ENCODE measurements around the gene UGT1A7. TPM values are rescaled to one million over a fixed set of nuclear protein-coding genes. Genes with fewer than 3 reads are reported as not detected.

The UGT1A7 gene
- total RNA-seq, 2 experiments from 2014 or later: not detected

- H3K4me3 Mint-ChIP-seq: no peak overlapping the region
- DNase-seq: no peak
- no peaks in the 10 kb centered on the region for H3K9me3 Mint-ChIP-seq
- CTCF ChIA-PET: no interaction called here
- no peaks in the 10 kb centered on the region for H3K4me1 Mint-ChIP-seq
- no peak overlapping the region for H3K27ac Mint-ChIP-seq
- POLR2A ChIA-PET: no interaction called here
- H3K27me3 Mint-ChIP-seq: peaks cover 13% of the 10 kb centered on the region
- no peaks in the 10 kb centered on the region for H3K36me3 Mint-ChIP-seq (ENCODE audit: low read depth)
Measured at GRCh38 chr2:233807966-233808935, 126.5 kb downstream of the UGT1A7 start.

DNA sequence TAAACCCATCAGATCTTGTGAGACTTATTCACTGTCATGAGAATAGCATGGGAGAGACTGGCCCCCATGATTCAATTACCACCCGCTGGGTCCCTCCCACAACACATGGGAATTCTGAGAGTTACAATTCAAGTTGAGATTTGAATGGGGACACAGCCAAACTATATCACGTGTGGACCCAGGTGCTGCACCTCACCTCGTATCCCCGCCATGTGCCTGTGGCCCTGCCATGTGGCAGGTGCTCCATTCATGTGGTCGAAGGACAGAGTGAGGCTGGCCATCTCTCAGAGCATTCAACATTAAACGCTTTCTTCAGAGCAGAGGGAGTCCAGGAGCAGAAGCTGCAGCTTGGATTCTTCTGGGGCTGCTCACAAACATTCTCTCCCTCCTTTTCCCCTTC, 128.7 kb downstream of the UGT1A7 start:
- ChIA-PET CTCF (no interaction called here), POLR2A (no interaction called here)
- H3K27ac Mint-ChIP-seq: no peak overlapping the region
- no peaks in the 10 kb centered on the region for H3K36me3 Mint-ChIP-seq (ENCODE audit: low read depth)
- no peak for DNase-seq
- H3K27me3 Mint-ChIP-seq: peaks cover 15% of the 10 kb centered on the region
- no peaks in the 10 kb centered on the region for H3K4me1 Mint-ChIP-seq
- H3K9me3 Mint-ChIP-seq: no peaks in the 10 kb centered on the region
- H3K4me3 Mint-ChIP-seq: no peak overlapping the region

- no peaks in the 10 kb centered on the region for H3K4me1 Mint-ChIP-seq
- H3K9me3 Mint-ChIP-seq: no peaks in the 10 kb centered on the region
- POLR2A ChIA-PET: no interaction called here
- peaks cover 13% of the 10 kb centered on the region for H3K27me3 Mint-ChIP-seq
- no peak overlapping the region for H3K27ac Mint-ChIP-seq
- no peaks in the 10 kb centered on the region for H3K36me3 Mint-ChIP-seq (ENCODE audit: low read depth)
- CTCF ChIA-PET: no interaction called here
- no peak for DNase-seq
- no peak overlapping the region for H3K4me3 Mint-ChIP-seq
Measured at GRCh38 chr2:233811087-233811486, 129.4 kb downstream of the UGT1A7 start.

DNA sequence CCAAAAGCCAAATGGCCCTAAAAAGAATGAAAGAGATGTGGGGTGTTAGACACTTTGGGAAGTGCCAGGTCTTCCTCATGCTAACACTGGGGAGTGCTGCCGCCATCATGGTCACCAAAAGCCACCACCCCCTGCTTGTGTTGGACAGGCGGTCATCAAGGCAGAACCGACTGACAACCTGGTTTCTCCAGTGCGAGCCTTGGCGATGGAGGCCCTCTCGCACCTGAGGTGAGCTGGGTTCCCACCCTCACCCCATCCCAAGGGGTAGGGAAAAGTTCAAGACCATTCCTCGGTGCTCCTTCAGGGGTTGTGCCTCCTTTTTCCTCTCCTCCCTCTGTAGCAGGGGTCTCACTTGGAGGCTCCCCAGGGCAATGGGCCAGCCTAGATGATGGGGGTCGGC, 130.0 kb downstream of the UGT1A7 start:
- Mint-ChIP-seq H3K36me3 (ENCODE audit: low read depth) (no peaks in the 10 kb centered on the region), H3K4me1 (no peaks in the 10 kb centered on the region), H3K27ac (no peak overlapping the region), H3K9me3 (no peaks in the 10 kb centered on the region), H3K4me3 (no peak overlapping the region), H3K27me3 (peaks cover 13% of the 10 kb centered on the region)
- ChIA-PET POLR2A (no interaction called here), CTCF (no interaction called here)
- no peak for DNase-seq

DNA sequence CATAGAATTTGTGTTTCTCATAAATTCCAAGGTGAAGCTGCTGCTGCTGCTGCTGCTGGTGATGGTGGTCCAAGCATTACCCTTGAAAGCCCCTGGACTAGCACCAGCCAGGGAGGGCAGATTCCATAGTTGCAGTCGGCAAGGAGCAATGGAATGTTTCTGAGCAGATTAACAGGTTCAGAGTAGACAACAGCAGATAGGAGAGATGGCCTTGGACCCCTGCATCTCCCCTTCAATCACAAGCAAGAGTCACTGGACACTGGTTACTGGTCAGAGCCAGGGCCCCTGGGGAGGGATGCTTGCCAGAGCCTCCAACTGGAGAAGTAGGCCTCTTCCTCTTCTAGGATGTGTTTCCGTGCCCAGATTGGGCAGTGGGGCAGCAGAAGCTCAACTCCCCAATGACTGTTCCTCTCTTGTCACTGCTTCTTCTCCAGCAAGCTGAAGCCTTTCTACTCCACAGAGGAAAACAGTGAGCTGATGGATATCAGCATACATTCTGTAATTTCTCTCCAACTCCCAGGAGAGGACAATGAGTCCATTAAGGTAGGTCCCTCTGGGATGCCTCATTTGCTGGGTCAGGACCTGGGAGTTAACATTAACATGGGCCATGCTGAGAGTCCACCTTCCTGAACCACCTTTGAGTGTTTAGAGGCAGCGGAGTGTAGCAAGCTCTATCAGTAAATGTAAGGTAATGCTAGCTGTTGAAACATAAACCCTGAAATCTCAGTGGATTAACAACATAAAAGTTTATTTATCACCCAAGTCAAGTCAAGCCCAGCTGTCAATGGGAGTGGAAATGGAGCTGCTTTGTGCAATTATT, 131.7 kb downstream of the UGT1A7 start:
- ChIA-PET CTCF (no interaction called here), POLR2A (no interaction called here)
- H3K36me3 Mint-ChIP-seq (ENCODE audit: low read depth): no peaks in the 10 kb centered on the region
- H3K4me1 Mint-ChIP-seq: no peaks in the 10 kb centered on the region
- no peak overlapping the region for H3K27ac Mint-ChIP-seq
- H3K27me3 Mint-ChIP-seq: peaks cover 15% of the 10 kb centered on the region
- no peak overlapping the region for H3K4me3 Mint-ChIP-seq
- no peak for DNase-seq
- H3K9me3 Mint-ChIP-seq: no peaks in the 10 kb centered on the region

DNA sequence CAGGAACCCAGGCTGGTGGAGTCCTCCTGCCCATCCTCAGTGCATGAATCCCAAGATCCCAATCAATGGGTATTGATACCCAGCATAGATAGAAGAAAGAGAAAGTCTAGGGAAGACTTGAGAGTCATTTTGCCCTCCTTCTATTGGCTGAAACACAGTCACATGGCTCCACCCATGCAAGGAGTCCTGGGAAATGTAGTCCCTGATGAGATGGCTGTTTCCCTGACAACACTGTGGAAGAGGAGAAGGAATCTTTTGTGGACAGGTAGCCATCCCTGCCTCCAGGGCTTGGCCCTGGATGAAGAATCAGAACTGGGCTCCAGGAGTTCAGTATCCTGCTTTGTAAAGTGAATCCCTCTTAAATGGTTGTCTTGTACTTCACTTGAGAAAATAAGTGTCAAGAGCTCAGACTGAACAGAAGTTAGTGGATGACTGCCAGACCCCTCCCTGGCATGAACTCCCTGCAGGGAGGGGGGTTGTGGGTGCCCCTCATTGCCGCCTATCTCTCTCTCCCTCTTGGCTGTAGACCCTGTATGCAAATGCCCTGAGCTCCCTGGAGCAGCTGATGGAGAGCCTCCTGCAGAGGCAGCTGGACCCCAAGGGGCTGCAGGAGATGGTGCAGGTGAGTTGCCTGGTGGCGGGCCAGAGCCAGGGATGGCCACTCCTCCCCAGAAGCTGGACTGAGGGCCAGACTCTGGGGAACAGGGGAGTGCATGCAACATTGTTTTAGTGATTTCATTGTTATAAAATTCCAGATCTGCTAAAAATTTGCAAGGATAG, 132.5 kb downstream of the UGT1A7 start:
- no peaks in the 10 kb centered on the region for H3K9me3 Mint-ChIP-seq
- CTCF ChIA-PET: no interaction called here
- H3K36me3 Mint-ChIP-seq (ENCODE audit: low read depth): no peaks in the 10 kb centered on the region
- no peak for DNase-seq
- H3K27ac Mint-ChIP-seq: no peak overlapping the region
- peaks cover 15% of the 10 kb centered on the region for H3K27me3 Mint-ChIP-seq
- POLR2A ChIA-PET: no interaction called here
- H3K4me3 Mint-ChIP-seq: no peak overlapping the region
- no peaks in the 10 kb centered on the region for H3K4me1 Mint-ChIP-seq

GRCh38 chr2:233815861-233816260, 134.2 kb downstream of the UGT1A7 start:
- POLR2A ChIA-PET: no interaction called here
- H3K4me1 Mint-ChIP-seq: no peaks in the 10 kb centered on the region
- no peaks in the 10 kb centered on the region for H3K9me3 Mint-ChIP-seq
- H3K27me3 Mint-ChIP-seq: peaks cover 9% of the 10 kb centered on the region
- H3K4me3 Mint-ChIP-seq: no peak overlapping the region
- CTCF ChIA-PET: no interaction called here
- H3K27ac Mint-ChIP-seq: no peak overlapping the region
- H3K36me3 Mint-ChIP-seq (ENCODE audit: low read depth): no peaks in the 10 kb centered on the region
- no peak for DNase-seq

- Mint-ChIP-seq H3K27me3 (peaks cover 9% of the 10 kb centered on the region), H3K4me1 (no peaks in the 10 kb centered on the region), H3K9me3 (no peaks in the 10 kb centered on the region), H3K4me3 (no peak overlapping the region), H3K36me3 (ENCODE audit: low read depth) (no peaks in the 10 kb centered on the region), H3K27ac (no peak overlapping the region)
- ChIA-PET CTCF (no interaction called here), POLR2A (no interaction called here)
- DNase-seq: no peak
Measured at GRCh38 chr2:233816334-233816733, 134.6 kb downstream of the UGT1A7 start.

GRCh38 chr2:233816771-233817170, 135.1 kb downstream of the UGT1A7 start:
- H3K27ac Mint-ChIP-seq: no peak overlapping the region
- no peaks in the 10 kb centered on the region for H3K9me3 Mint-ChIP-seq
- no peaks in the 10 kb centered on the region for H3K4me1 Mint-ChIP-seq
- peaks cover 9% of the 10 kb centered on the region for H3K27me3 Mint-ChIP-seq
- no peak for DNase-seq
- POLR2A ChIA-PET: no interaction called here
- CTCF ChIA-PET: no interaction called here
- H3K4me3 Mint-ChIP-seq: no peak overlapping the region
- no peaks in the 10 kb centered on the region for H3K36me3 Mint-ChIP-seq (ENCODE audit: low read depth)

- no peak overlapping the region for H3K27ac Mint-ChIP-seq
- no peaks in the 10 kb centered on the region for H3K36me3 Mint-ChIP-seq (ENCODE audit: low read depth)
- DNase-seq: no peak
- POLR2A ChIA-PET: no interaction called here
- H3K4me3 Mint-ChIP-seq: no peak overlapping the region
- H3K9me3 Mint-ChIP-seq: no peaks in the 10 kb centered on the region
- peaks cover 9% of the 10 kb centered on the region for H3K27me3 Mint-ChIP-seq
- no peaks in the 10 kb centered on the region for H3K4me1 Mint-ChIP-seq
- CTCF ChIA-PET: no interaction called here
Measured at GRCh38 chr2:233817361-233817911, 135.7 kb downstream of the UGT1A7 start.

DNA sequence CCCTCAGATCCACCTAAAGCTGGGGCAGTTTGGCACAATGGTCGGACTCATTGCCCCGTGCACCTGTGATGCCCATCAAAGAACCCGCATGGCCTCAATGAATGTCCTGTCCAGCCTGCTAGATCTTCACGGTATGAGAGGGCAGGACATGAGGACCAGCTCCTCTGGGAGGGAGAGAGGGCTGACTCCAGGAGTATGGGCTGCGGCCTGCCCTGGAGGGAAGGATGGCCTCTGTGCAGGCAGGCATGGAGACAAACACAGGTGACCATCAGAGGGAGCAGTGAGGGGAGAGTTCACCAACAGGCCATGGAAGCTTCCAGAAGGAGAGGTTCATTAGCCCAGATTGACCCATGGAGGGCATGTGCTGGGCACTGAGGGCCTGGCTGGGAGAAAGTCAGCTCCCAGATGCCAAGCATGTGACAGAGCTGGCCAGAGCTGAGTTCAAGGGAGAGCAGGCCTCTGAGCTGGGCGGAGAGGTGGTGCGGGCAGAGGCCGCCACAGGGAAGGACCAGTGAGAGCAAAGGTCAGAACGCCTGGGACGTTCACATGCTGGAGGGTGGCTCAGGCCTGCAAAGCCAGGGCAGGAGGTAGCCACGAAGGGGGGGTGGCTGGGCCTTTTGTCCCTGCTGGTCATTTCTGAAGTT, 136.4 kb downstream of the UGT1A7 start:
- Mint-ChIP-seq H3K4me1 (no peaks in the 10 kb centered on the region), H3K9me3 (no peaks in the 10 kb centered on the region), H3K4me3 (no peak overlapping the region), H3K27me3 (peaks cover 9% of the 10 kb centered on the region), H3K36me3 (ENCODE audit: low read depth) (no peaks in the 10 kb centered on the region), H3K27ac (no peak overlapping the region)
- ChIA-PET POLR2A (no interaction called here), CTCF (no interaction called here)
- DNase-seq: no peak

- H3K27me3 Mint-ChIP-seq: peaks cover 9% of the 10 kb centered on the region
- ChIA-PET CTCF (no interaction called here), POLR2A (no interaction called here)
- H3K36me3 Mint-ChIP-seq (ENCODE audit: low read depth): no peaks in the 10 kb centered on the region
- no peaks in the 10 kb centered on the region for H3K9me3 Mint-ChIP-seq
- DNase-seq: no peak
- H3K27ac Mint-ChIP-seq: no peak overlapping the region
- H3K4me1 Mint-ChIP-seq: no peaks in the 10 kb centered on the region
- H3K4me3 Mint-ChIP-seq: no peak overlapping the region
Measured at GRCh38 chr2:233818639-233819621, 137.2 kb downstream of the UGT1A7 start.
